Hepatocyte (in vitro differentiated cells): ENCODE measurements around the gene PSMB1.

Experiments used
- CTCF ChIP-seq: fragments of 200-600 bp; sonication (generic); IDR thresholded peaks from 2 replicates; pipeline ENCODE4 v1.5.1; 2016; ENCODE audit warnings: antibody characterized with exemption, mild to moderate bottlenecking; ENCODE audit not compliant: poor library complexity
- EZH2 ChIP-seq: fragments of 200-600 bp; sonication (generic); IDR thresholded peaks from 2 replicates; pipeline ENCODE4 v1.6.1; 2016; ENCODE audit warnings: antibody characterized with exemption, mild to moderate bottlenecking, borderline replicate concordance

- no peak for TF ChIP-seq EZH2
- no peak for TF ChIP-seq CTCF
Observed at GRCh38 chr6:170510631-170511030, 42.5 kb downstream of the PSMB1 start.
